ENCODE results near the gene ELFN1. TPM values are rescaled to one million over a fixed set of nuclear protein-coding genes. Genes with fewer than 3 reads are reported as not detected.

The ELFN1 gene
- total and polyA plus RNA-seq, 9 of the 15 experiments (the other 6 are each of a cell fraction or from before 2014, with no cell fraction given) = 0.04 to 0.64 (median 0.18) TPM; not detected in 2

- Histone ChIP-seq H3K4me1 (replicated peaks in 1 of 2; ENCODE audit: control insufficient read depth in 2 of 2, insufficient read depth in 2 of 2, low read length in 2 of 2) (peaks cover 0 to 43% of the 10 kb centered on the region in 2 experiments; a peak in 2 of 5 replicates), H3K79me2 (ENCODE audit: control insufficient read depth, insufficient read depth, low read length) (no peaks in the 10 kb centered on the region), H3K27ac (ENCODE audit: extremely low read depth, low read depth, low read length) (no peak overlapping the region), H4K20me1 (replicated peaks; ENCODE audit: control insufficient read depth, insufficient read depth, low read length) (peaks cover 3% of the 10 kb centered on the region; the same call in 1 of the 2 replicates), H3K27me3 (ENCODE audit: control insufficient read depth in 2 of 2, insufficient read depth in 2 of 2, low read length in 2 of 2) (peaks cover 18 to 55% of the 10 kb centered on the region in 2 experiments; a peak in 4 of 5 replicates), H3K9ac (ENCODE audit: insufficient read depth in 1 of 2, low read depth in 2 of 2, low read length in 2 of 2) (no peak overlapping the region), H3K9me3 (replicated peaks; ENCODE audit: control insufficient read depth, insufficient read depth, low read depth, low read length) (no peaks in the 10 kb centered on the region), H3K9me1 (ENCODE audit: control insufficient read depth, insufficient read depth, low read length) (no peaks in the 10 kb centered on the region), H2AFZ (ENCODE audit: low read depth, low read length) (no peak overlapping the region), H3K4me2 (ENCODE audit: insufficient read depth, low read length) (no peak overlapping the region), H3K4me3 (no peak overlapping the region), H3K36me3 (ENCODE audit: control insufficient read depth, insufficient read depth, low read length) (no peaks in the 10 kb centered on the region)
- ATAC-seq = no peak
- WGBS (ENCODE audit: insufficient coverage, low coverage, missing lambda C conversion rate) = 2% methylated on average over 7 of the region's 11 CpGs
- in situ Hi-C loops (cut with MboI) = no loop called here
- no TSS peak for BruUV-seq (replicated peaks)
- intact Hi-C loops (cut with micrococcal nuclease) = loop anchor here (5.0 to 10.0 kb wide), 2 partner anchors 94 to 682 kb away; no protein-coding TSS in a partner anchor
- DNase-seq (ENCODE audit: extremely low read depth in 1 of 4, low spot score in 3 of 4) = peak in 1 of 4 experiments; percentile 6
- TF ChIP-seq L3MBTL2 (IDR thresholded peaks at IDR 0.05) (no peak), ZNF740 (CRISPR knock-in tag; IDR thresholded peaks at IDR 0.05) (0 out of 2 replicates have a peak, but pooled peaks have one; percentile 57), ZNF740 (tag; IDR thresholded peaks at IDR 0.05) (no peak)
- CTCF ChIA-PET (ENCODE audit: low intra/inter-chr PET ratio) = no interaction called here
- POLR2A ChIA-PET = interaction anchor here (0.6 to 0.8 kb wide), 2 partner anchors 15 to 164 kb away, joined by 5 read pairs; no protein-coding TSS in a partner anchor
- FAIRE-seq = no peak
Measured at GRCh38 chr7:1663223-1663622, 6.9 kb upstream of the ELFN1 start.
